BLaER1 (cell line): Measurements from ENCODE around the gene FBXL14.

Source experiments
- H3K27ac ChIP-seq: shearing (Covaris generic); formaldehyde crosslinking; 2 replicates; pipeline ENCODE4 v1.8.1; 2022
- H3K27me3 ChIP-seq: shearing (Covaris generic); formaldehyde crosslinking; 2 replicates; pipeline ENCODE4 v1.8.1; 2022
- H3K36me3 ChIP-seq: shearing (Covaris generic); formaldehyde crosslinking; 2 replicates; pipeline ENCODE4 v1.8.1; 2022
- H3K4me1 ChIP-seq: shearing (Covaris generic); formaldehyde crosslinking; 2 replicates; pipeline ENCODE4 v1.8.1; 2022
- H3K4me2 ChIP-seq: shearing (Covaris generic); formaldehyde crosslinking; 2 replicates; pipeline ENCODE4 v1.8.1; 2022
- H3K4me3 ChIP-seq: shearing (Covaris generic); formaldehyde crosslinking; 2 replicates; pipeline ENCODE4 v1.8.1; 2022
- H3K9ac ChIP-seq: shearing (Covaris generic); formaldehyde crosslinking; 2 replicates; pipeline ENCODE4 v1.8.1; 2022
- H3K9me3 ChIP-seq: shearing (Covaris generic); formaldehyde crosslinking; 2 replicates; pipeline ENCODE4 v1.8.1; 2022
- H4K20me1 ChIP-seq: shearing (Covaris generic); formaldehyde crosslinking; 2 replicates; pipeline ENCODE4 v1.8.1; 2022
- Cebpa-rat ChIP-seq: shearing (Covaris generic); IDR thresholded peaks from 2 replicates; pipeline ENCODE4 v1.8.1; 2022

FBXL14 gene, protein sequence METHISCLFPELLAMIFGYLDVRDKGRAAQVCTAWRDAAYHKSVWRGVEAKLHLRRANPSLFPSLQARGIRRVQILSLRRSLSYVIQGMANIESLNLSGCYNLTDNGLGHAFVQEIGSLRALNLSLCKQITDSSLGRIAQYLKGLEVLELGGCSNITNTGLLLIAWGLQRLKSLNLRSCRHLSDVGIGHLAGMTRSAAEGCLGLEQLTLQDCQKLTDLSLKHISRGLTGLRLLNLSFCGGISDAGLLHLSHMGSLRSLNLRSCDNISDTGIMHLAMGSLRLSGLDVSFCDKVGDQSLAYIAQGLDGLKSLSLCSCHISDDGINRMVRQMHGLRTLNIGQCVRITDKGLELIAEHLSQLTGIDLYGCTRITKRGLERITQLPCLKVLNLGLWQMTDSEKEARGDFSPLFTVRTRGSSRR

GRCh38 chr12:1594261-1595025 lies at the start of gene FBXL14:
Gene FBXL14 (minus strand): TSS chr12:1594581. CDS start chr12:1594066, 515 bp downstream.
- Histone ChIP-seq H4K20me1 (peaks cover 45% of the 10 kb centered on the region), H3K27me3 (no peaks in the 10 kb centered on the region), H3K9ac (peak within 1 kb of the TSS; percentile 92), H3K4me3 (peak within 1 kb of the TSS; percentile 85), H3K4me2 (peak within 1 kb of the TSS; percentile 98), H3K36me3 (no peaks in the 10 kb centered on the region), H3K4me1 (peaks cover 52% of the 10 kb centered on the region), H3K9me3 (no peaks in the 10 kb centered on the region), H3K27ac (peak within 1 kb of the TSS; percentile 96)
- no peak for TF ChIP-seq Cebpa-rat

DNA sequence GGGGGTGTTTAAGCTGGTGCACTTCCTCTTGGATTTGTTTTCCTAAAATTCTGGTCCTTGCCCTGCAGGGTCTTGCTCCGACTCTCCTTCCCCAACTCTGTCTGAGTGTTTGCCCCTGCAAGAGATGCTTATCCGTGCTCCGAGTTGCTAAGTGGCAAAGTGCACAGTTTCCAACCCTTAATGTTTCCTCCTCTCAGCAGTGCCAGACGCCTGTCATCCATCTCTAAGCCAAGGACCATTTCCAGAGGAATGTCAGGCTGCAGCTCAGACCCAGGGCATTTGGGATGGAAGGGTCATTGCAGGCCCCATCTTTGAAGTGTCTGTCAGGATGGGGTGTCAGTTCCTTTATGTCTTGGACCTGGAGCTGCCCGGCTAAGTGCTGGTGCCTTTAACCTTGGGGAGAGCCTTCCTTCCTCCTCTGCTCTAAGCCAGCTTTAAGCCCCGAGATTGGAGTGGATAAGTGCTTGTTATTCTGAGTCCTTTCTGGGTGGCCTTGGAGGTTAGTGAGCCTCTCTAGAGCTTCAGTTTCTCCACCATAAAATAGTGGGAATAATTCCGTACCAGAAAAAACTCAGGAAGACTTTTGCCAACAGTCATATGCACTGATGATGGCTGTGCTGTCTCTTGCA lies 49.6 kb upstream of the FBXL14 start:
- no peak overlapping the region for H3K9ac ChIP-seq
- no peaks in the 10 kb centered on the region for H4K20me1 ChIP-seq
- peaks cover 31% of the 10 kb centered on the region for H3K4me1 ChIP-seq
- no peaks in the 10 kb centered on the region for H3K36me3 ChIP-seq
- no peaks in the 10 kb centered on the region for H3K27me3 ChIP-seq
- H3K9me3 ChIP-seq = no peaks in the 10 kb centered on the region
- no peak overlapping the region for H3K27ac ChIP-seq
- TF ChIP-seq Cebpa-rat = no peak
- peak overlapping the region; percentile 50; the same call in 1 of the 2 replicates for H3K4me2 ChIP-seq
- no peak overlapping the region for H3K4me3 ChIP-seq

DNA sequence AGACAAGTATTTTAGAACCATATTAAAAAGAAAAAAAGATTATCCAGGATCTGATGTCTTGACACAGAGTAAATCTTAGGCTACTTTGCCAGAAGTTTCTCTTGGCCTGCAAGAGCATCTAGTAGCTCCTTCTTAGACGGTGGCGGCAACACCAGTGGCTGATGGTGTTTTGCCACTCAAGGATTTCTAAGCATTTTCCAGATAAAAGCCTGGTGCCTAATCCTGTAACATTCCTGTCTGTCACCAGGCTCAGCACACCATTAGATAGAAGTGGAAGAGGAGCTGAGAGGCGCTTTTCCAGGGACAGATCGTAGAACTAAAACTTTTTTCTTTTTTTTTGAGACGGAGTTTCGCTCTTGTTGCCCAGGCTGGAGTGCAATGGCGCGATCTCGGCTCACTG lies 48.7 kb upstream of the FBXL14 start:
- no peaks in the 10 kb centered on the region for H4K20me1 ChIP-seq

DNA sequence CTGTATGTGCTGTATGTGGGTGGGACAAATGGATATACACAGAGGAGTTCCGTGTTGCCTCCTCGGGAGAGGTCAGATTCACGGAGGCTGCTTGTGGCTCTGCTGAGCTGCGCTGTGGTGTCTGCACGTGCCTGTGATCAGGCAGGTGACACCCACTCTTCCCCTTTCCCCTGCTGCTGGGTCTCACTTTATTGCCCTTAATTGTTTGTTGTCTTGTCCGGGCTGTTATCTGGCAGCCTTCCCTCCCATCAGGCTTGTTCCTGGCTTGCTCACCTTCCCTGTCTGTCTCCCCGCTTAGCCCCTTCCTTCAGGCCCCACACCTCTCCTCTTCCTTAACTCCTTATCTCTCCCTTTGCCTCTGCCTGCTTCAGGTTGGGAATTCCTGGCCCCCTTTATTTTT lies 48.1 kb upstream of the FBXL14 start:
- no peaks in the 10 kb centered on the region for H3K27me3 ChIP-seq

More for the DNA sequence above, 48.7 kb upstream of the FBXL14 start:
- H3K4me3 ChIP-seq = no peak overlapping the region
- H3K27ac ChIP-seq = no peak overlapping the region
- H3K4me2 ChIP-seq = no peak overlapping the region
- TF ChIP-seq Cebpa-rat = no peak
- no peaks in the 10 kb centered on the region for H3K9me3 ChIP-seq
- no peaks in the 10 kb centered on the region for H3K27me3 ChIP-seq
- H3K36me3 ChIP-seq = no peaks in the 10 kb centered on the region
- no peak overlapping the region for H3K9ac ChIP-seq
- H3K4me1 ChIP-seq = peaks cover 31% of the 10 kb centered on the region

GRCh38 chr12:1640328-1641234 lies 46.2 kb upstream of the FBXL14 start:
- Histone ChIP-seq H3K4me3 (no peak overlapping the region), H3K9me3 (no peaks in the 10 kb centered on the region), H3K27me3 (no peaks in the 10 kb centered on the region), H3K9ac (no peak overlapping the region), H3K36me3 (no peaks in the 10 kb centered on the region), H3K4me2 (no peak overlapping the region), H3K4me1 (peaks cover 13% of the 10 kb centered on the region), H3K27ac (no peak overlapping the region), H4K20me1 (no peaks in the 10 kb centered on the region)
- no peak for TF ChIP-seq Cebpa-rat

More for the DNA sequence above, 48.1 kb upstream of the FBXL14 start:
- Histone ChIP-seq H3K9me3 (no peaks in the 10 kb centered on the region), H4K20me1 (no peaks in the 10 kb centered on the region), H3K9ac (no peak overlapping the region), H3K4me2 (no peak overlapping the region), H3K4me1 (peaks cover 30% of the 10 kb centered on the region), H3K4me3 (no peak overlapping the region), H3K27ac (no peak overlapping the region), H3K36me3 (no peaks in the 10 kb centered on the region)
- TF ChIP-seq Cebpa-rat = no peak

GRCh38 chr12:1639538-1639937 lies 45.2 kb upstream of the FBXL14 start:
- Histone ChIP-seq H3K4me3 (no peak overlapping the region), H3K27ac (no peak overlapping the region), H3K36me3 (no peaks in the 10 kb centered on the region), H3K4me1 (peaks cover 3% of the 10 kb centered on the region), H3K4me2 (no peak overlapping the region), H3K27me3 (no peaks in the 10 kb centered on the region), H3K9me3 (no peaks in the 10 kb centered on the region), H4K20me1 (no peaks in the 10 kb centered on the region), H3K9ac (no peak overlapping the region)
- no peak for TF ChIP-seq Cebpa-rat

GRCh38 chr12:1638203-1638602 lies 43.8 kb upstream of the FBXL14 start:
- Histone ChIP-seq H4K20me1 (no peaks in the 10 kb centered on the region), H3K9me3 (no peaks in the 10 kb centered on the region), H3K9ac (no peak overlapping the region), H3K4me1 (no peaks in the 10 kb centered on the region), H3K27ac (no peak overlapping the region), H3K4me2 (no peak overlapping the region), H3K27me3 (peaks cover 10% of the 10 kb centered on the region), H3K4me3 (no peak overlapping the region), H3K36me3 (no peaks in the 10 kb centered on the region)
- TF ChIP-seq Cebpa-rat = no peak

DNA sequence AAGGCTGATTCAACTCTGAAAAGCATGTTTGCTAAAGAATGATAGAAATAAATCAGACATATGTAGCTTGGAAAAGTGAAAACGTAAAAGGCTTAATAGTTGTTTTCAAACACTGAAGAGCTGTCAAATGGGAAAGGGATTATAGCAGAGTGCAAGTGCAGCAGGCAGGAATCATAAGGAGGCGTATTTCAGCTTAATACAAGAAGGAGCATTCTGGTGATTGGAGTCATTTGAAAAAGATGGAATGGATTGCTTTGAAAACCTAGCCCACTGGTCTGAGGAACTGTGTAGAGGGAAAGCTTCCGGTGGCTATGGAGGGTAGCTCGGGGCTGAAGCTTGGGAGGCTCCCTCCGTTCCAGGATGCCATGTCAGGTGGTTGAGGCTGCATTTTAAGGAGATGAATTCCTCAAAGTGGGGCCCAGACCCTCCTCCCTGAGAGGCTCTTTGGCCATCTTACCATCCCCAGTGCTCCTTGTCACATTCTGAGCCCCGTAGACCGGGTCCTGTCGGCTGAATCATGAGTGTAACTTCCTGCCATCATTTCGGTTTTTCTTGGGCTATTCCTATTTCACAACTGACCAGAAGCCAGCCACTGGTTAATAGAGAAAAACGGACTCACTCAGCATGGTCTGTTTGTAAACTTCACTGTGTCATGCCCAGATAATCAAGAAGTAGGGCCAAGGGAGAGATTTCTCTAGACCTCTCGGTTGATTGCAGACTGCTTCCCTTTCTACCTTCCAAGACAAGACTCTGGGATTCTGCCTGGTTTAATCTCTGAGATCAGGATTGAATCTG lies 41.1 kb upstream of the FBXL14 start:
- no peak for TF ChIP-seq Cebpa-rat
- H3K27ac ChIP-seq = no peak overlapping the region
- no peak overlapping the region for H3K9ac ChIP-seq
- H3K36me3 ChIP-seq = no peaks in the 10 kb centered on the region
- peaks cover 37% of the 10 kb centered on the region for H3K27me3 ChIP-seq
- no peaks in the 10 kb centered on the region for H3K9me3 ChIP-seq
- no peak overlapping the region for H3K4me2 ChIP-seq
- H3K4me3 ChIP-seq = no peak overlapping the region
- peaks cover 21% of the 10 kb centered on the region for H4K20me1 ChIP-seq
- H3K4me1 ChIP-seq = peaks cover 9% of the 10 kb centered on the region
